ENCODE measurements around the gene TMEM128.
"Not testable (repeated sequence)": the region's sequence is repeated elsewhere in the genome, so short reads cannot be mapped to it uniquely, and the experiment has no call there.

Gene TMEM128

GRCh38 chr4:4254666-4255065 lies 6.6 kb upstream of the TMEM128 start:
- DNase-seq (ENCODE audit: low read depth), result no peak

GRCh38 chr4:4254199-4254598 lies 6.2 kb upstream of the TMEM128 start:
- no peak for DNase-seq (ENCODE audit: low read depth)

DNA sequence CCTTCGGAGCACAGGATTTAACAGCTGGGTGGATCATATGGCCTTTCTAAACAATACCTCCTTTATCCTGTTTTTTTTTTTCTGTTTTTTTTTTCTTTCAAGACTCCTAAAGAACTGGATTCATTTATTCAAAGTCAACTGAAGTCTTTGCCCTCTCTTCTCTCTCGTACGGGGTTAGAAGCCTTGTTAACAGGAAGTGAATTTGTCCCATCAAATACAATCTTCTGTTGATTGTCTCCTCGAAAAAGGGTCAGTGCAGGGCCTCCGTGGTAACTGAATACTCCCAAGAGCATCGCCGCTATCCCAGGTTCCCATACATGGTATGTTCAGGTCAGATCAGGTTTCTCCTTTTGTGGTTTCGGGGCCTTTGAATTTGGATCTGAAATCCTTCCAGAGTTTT lies 1.8 kb upstream of the TMEM128 start:
- DNase-seq (ENCODE audit: low read depth), result no peak

DNA sequence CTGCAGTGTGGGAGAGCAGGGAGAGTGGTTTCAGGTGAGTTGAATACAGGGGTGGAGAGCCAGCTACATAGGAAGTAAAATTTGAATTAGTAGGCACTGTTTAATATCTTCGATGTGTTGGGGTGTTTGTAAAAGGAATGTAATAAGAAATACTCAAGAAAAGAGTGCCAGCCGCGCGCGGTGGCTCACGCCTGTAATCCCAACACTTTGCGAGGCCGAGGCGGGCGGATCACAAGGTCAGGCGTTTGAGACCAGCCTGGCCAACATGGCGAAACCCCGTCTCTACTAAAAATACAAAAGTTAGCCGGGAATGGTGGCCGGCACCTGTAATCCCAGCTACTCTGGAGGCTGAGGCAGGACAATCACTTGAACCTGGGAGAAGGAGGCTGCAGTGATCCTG lies 1.3 kb upstream of the TMEM128 start:
- not testable (repeated sequence) for DNase-seq (ENCODE audit: low read depth)

DNA sequence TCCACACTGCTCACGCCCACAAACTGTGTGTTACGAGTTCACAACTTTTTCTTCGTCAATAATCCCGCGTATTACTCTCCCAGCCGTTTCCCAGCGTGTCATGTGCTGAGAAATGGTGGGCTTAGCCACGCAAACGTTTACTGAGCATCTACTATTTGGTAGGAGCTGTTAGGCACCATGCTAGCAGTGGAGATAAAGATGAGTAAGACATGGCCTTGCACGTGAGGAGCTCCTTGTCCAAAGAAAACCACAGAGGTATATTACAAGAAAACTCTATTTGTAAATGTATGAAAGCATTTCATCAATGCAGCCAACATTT lies 821 bp upstream of the TMEM128 start:
- DNase-seq (ENCODE audit: low read depth), result no peak

DNA sequence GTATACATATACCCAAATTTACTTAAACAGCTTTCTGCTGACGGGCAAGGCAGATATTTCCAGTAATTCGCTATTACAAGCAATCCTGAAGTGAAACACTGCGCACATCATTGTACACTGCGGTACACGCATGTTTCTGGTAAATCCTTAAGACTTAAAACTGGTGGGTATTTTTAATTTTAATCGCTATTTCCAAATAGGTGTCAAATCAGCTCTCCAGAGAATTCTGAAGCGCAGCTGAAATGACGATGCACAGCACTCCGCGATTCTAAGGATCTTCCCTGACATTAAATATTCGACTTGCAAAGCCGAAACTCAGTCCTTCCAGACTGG lies 361 bp downstream of the TMEM128 start:
- DNase-seq (ENCODE audit: low read depth), result no peak

- DNase-seq (ENCODE audit: low read depth), result no peak
Observed at GRCh38 chr4:4245172-4245571, 2.9 kb downstream of the TMEM128 start.

DNA sequence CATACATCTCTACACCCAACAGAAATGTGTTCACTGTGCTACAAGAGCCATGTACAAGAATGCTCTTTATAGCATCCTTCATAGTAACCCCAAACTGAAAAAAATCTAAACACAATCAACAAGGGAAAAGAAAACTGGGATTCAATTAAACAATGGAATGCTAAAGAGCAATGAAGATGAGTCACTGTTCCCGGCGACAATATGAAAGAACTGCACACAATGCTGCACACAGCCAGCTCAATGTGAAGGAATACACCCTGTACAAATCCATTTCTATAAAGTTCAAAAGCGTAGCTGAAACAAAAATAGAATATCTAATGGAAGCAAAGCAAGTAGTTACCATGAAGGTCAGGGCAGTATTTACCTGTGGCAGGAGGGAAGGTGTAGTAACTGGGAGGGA lies 8.5 kb downstream of the TMEM128 start:
- not testable (repeated sequence) for DNase-seq (ENCODE audit: low read depth)

GRCh38 chr4:4233610-4234009 lies 14.4 kb downstream of the TMEM128 start:
- DNase-seq (ENCODE audit: low read depth), result no peak

- no peak for DNase-seq (ENCODE audit: low read depth)
Observed at GRCh38 chr4:4228356-4228668, 19.7 kb downstream of the TMEM128 start.

DNA sequence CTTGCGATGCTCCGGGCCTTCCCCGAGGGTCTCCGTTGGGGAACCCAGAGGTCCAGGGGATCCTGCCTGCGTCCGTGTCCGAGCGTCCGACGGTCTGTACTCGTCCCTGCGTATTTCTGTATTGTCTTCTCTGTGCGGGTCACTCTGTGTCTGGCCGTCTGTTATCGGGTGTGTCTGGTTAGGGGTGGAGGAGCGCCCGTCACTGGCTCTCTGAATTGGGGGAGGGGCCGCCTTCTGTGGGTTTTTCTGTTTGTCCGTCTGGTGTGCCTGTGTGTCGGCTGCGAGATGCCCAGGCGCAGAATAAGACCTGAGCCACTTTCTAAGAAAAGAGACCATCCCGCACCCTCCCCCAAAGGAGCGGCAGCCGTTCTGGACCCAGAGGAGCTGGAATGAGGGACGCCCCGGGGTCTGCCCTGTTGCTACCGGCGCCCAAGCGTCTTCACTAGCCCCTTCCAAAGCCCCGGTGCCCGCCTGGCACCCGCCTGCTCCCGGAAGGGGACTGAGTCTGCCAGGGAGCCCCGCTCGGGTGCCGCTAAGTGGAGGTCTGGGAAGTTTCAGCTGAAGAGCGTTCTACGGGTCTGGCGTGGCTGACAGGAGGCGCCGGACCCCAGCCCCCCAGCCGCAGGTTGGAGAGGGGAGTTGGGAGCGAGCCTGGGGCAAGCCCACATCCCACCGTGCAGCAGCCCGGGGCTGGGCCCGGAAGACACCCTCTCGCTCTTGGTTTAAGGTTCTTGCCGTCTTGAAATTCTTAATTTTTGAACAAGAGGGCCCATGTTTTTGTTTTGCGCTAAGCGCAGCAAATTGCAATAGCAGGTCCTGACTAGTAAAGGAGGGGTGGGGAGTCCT lies 20.3 kb downstream of the TMEM128 start:
- no peak for DNase-seq (ENCODE audit: low read depth)

- no peak for DNase-seq (ENCODE audit: low read depth)
Observed at GRCh38 chr4:4226606-4227438, 21.2 kb downstream of the TMEM128 start, which contains the start of gene OTOP1. Gene OTOP1, minus strand, starts transcription at chr4:4226929. Its CDS starts 65 bp downstream, at chr4:4226864.

DNA sequence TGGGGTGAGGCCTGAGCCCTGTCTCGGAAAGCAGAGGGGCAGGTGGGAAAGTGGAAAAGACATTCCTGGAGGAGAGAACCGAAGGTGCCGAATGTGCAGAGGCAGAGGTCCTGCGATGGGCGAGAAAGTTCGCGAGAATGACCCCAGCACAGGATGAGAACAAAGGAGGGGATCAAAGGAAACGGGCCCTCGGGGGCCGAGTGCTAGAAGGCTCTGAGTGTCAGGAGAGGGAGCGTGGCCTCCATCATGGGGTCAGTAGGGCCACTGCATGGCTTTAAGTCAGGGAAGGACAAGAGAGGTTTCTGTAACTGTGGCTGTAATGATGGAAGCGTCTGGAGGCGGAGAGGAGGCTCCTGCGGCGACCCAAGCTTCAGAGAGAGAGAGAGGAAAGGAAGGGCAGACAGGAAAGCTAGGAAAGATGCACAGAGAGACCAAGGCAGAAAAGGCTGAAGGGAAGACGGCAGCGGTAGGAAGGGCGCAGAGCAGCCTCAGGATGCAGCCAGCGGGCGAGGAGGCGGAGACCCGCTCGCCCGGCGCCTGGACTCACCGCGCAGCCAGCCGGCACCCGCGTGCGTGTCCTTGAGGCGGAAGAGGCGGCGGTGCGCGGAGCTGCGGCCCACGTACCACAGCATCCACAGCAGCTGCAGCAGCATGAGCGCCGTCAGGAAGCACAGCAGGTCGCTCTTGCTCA lies 22.0 kb downstream of the TMEM128 start:
- no peak for DNase-seq (ENCODE audit: low read depth)

DNA sequence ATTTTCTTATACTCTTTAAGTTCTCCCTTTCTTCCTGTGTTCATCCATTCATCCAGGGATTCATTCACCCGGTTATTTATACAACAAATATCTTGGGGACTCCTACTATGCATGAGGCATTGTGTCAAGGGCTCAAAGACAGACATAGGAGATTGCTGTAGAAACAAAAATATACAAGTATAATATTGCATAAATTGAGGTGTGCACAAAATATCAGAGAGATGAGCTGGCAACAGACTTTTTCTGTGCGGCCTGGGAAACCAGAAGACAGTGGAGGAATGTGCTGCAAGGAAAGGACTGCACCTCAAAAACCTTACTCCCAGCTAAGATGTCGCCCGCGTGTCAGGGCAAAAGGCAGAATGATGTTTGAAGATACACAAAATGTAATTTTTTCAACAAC lies 30.9 kb downstream of the TMEM128 start:
- DNase-seq (ENCODE audit: low read depth), result no peak

DNA sequence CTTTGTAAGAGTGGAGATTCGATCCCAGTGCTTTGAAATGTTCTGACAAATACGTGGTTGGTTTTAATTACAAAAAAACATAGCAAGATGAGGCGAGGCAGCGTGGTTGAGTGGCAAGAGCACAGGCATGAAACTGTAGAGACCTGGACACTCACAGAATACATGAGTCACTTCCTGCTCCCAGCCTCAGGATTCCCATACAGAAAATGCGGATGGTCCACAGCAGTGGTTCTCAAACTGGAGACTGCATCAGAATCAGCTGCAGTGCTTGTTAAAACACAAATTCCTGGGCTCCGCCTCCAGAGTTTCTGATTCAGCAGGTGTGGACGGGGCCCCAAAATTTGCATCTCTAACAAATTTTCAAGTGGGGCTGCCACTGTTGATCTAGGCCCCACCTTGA lies 31.4 kb downstream of the TMEM128 start:
- DNase-seq (ENCODE audit: low read depth), result no peak

DNA sequence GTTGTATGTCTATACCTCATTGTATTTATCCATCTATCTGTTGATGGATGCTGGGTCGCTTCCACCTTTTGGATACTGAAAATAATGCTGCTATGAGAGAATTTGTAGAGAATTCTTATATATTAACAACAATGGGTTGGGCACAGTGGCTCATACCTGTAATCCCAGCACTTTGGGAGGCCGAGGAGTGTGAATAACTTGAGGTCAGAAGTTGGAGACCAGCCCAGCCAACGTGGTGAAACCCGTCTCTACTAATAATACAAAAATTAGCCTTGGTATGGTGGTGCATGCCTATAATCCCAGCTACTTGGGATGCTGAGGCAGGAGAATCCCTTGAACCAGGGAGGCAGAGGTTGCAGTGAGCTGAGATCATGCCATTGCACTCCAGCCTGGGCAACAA lies 34.3 kb downstream of the TMEM128 start:
- DNase-seq (ENCODE audit: low read depth), result not testable (repeated sequence)

DNA sequence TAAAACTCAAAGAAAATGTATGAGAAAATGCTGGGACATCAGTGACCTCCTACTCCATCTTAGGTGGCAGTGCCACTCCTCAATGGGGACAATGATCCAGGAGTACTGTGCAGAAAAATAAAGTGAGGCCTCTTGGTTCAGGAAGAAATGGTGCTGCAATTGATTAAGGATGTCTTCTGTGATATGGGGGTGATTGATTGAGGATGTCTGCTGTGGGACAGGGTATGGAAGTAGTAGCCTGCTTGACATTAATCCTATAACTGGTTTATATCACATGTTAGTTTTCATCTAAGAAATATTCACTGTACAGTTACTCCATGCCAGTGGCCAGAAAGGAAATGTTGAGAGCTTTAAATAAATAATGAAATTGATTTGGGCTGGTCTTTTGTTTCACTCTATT lies 41.8 kb downstream of the TMEM128 start:
- DNase-seq (ENCODE audit: low read depth), result no peak

DNA sequence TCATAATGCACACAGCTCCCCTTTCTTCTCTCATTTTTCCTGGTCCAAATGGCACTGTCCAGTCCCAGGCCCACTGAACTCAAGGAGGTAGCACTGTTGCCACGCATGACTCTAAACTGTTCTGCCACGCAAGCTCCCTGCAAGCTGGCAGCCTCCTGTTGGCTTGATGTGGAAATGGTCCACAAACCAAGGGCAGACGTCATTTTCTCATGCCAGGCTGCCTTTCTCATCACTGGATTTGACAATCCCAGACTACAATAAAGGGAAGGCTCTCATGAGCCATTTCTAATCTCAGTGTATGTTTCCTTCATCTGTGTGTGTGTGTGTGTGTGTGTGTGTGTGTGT lies 43.6 kb downstream of the TMEM128 start:
- no peak for DNase-seq (ENCODE audit: low read depth)

GRCh38 chr4:4203688-4204400 lies 44.2 kb downstream of the TMEM128 start:
- no peak for DNase-seq (ENCODE audit: low read depth)

DNA sequence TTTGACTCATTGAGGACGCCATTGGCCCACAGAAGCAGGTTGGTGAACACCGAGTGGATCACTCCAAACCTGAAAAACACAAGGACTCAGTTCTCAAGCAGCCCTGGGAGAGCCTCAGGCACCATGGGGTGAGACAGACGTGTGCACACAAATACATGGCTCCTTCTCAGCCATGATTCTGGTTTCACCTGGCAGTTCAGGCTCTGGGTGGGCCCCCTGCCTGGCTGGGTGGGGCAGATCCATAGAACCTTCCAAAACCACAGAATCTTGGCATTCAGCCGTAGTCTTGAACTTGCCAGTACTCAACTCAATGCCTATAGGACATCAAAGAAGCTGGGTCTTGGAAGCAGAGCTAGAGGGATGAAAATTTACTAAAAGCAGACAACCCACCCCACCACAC lies 45.5 kb downstream of the TMEM128 start:
- no peak for DNase-seq (ENCODE audit: low read depth)

- DNase-seq (ENCODE audit: low read depth), result no peak
Observed at GRCh38 chr4:4200624-4201023, 47.4 kb downstream of the TMEM128 start.

DNA sequence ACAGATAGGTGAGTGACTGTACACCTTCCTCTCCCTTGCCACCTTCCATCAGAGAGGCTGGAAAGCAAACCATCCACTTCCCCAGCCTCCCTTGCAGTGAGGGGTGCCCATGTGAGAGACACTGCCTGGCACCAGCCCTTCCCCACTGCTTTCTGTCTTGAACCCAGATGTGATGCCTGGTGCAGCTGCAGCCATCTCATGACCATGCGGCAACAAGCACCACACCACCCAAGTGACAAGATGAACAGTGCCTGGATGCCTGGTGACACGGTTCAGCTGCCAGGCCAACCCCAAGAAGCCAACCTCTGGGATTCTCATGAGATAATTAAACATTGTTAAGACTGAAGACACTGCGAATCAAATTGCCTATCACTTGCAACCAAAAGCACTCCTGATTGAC lies 52.7 kb downstream of the TMEM128 start:
- no peak for DNase-seq (ENCODE audit: low read depth)

- not testable (repeated sequence) for DNase-seq (ENCODE audit: low read depth)
Observed at GRCh38 chr4:4188557-4188956, 59.5 kb downstream of the TMEM128 start.
